K562 (cell line): ENCODE results near the gene CELA3B. TPM values are rescaled to one million over a fixed set of nuclear protein-coding genes. Genes with fewer than 3 reads are reported as not detected.

ENCODE experiments used
- ESRRB ChIP-seq: fragments of 250-450 bp; sonication (Bioruptor Pico); IDR thresholded peaks from 2 replicates; pipeline ENCODE4 v1.5.0; 2020; ENCODE audit warnings: mild to moderate bottlenecking, moderate library complexity, borderline replicate concordance
- EZH2 ChIP-seq: IDR thresholded peaks from 2 replicates; pipeline ENCODE4 v1.6.1; 2012; ENCODE audit warnings: low read depth, mild to moderate bottlenecking, inconsistent platforms, low read length, borderline replicate concordance
- FOXJ2 ChIP-seq: fragments of 200-800 bp; sonication (Bioruptor generic); IDR thresholded peaks from 2 replicates; pipeline ENCODE4 v1.6.1; 2016; ENCODE audit warnings: missing genetic modification characterization, missing compliant biosample characterization
- FOXJ3 ChIP-seq: sonication (generic); formaldehyde crosslinking; IDR thresholded peaks from 2 replicates; pipeline ENCODE4 v1.4.0; 2020; ENCODE audit warnings: mild to moderate bottlenecking, missing genetic modification reagents
- FOXM1 ChIP-seq, 2 experiments: fragments of 450-650 bp in 1 of 2; sonication (generic) in 1 of 2; formaldehyde crosslinking in 1 of 2; IDR thresholded peaks; 2 replicates each; pipeline versions ENCODE4 v1.6.1 to v1.9.0; 2017 to 2022; ENCODE audit warnings: low read depth in 2 of 2, mild to moderate bottlenecking in 2 of 2, missing genetic modification reagents in 1 of 2, moderate library complexity in 1 of 2
- HLTF ChIP-seq: fragments of 450-650 bp; IDR thresholded peaks from 2 replicates; pipeline ENCODE4 v1.6.1; 2016
- HMGN3 ChIP-seq: IDR thresholded peaks from 2 replicates; pipeline ENCODE4 v1.6.1; 2011; ENCODE audit warnings: borderline replicate concordance, low read depth, mild to moderate bottlenecking, mixed read lengths, low read length; ENCODE audit not compliant: insufficient read length; ENCODE audit errors: extremely low read depth
- KAT7 ChIP-seq: sonication (generic); formaldehyde crosslinking; IDR thresholded peaks from 2 replicates; pipeline ENCODE4 v1.8.0; 2022; ENCODE audit warnings: missing genetic modification reagents, mild to moderate bottlenecking, borderline replicate concordance
- MBD2 ChIP-seq: sonication (generic); IDR thresholded peaks from 2 replicates; pipeline ENCODE4 v1.6.1; 2016; ENCODE audit warnings: low read depth, borderline replicate concordance
- NFIX ChIP-seq: fragments of 250-450 bp; sonication (Bioruptor Pico); IDR thresholded peaks from 2 replicates; pipeline ENCODE4 v1.4.0; 2020; ENCODE audit warnings: low read depth, mild to moderate bottlenecking, moderate library complexity
- PHTF2 ChIP-seq: fragments of 250-450 bp; sonication (Bioruptor Pico); IDR thresholded peaks from 2 replicates; pipeline ENCODE4 v1.5.0; 2021; ENCODE audit warnings: mild to moderate bottlenecking
- SIX5 ChIP-seq, 2 experiments: IDR thresholded peaks; 2 replicates each; pipeline ENCODE4 v1.6.1; 2011; ENCODE audit warnings: low read length in 2 of 2, borderline replicate concordance in 1 of 2, low read depth in 1 of 2, mild to moderate bottlenecking in 1 of 2, moderate library complexity in 1 of 2; ENCODE audit not compliant: insufficient read depth in 1 of 2
- TEAD4 ChIP-seq, 2 experiments: sonication (generic) in 1 of 2; formaldehyde crosslinking in 1 of 2; IDR thresholded peaks; 2 replicates each; pipeline versions ENCODE4 v1.6.1 to v1.8.0; 2012 to 2022; ENCODE audit warnings: borderline replicate concordance in 1 of 2, inconsistent platforms in 1 of 2, low read length in 1 of 2, mild to moderate bottlenecking in 1 of 2, missing genetic modification reagents in 1 of 2
- ZEB2 ChIP-seq: fragments of 450-650 bp; IDR thresholded peaks from 2 replicates; pipeline ENCODE4 v1.6.1; 2016
- ZNF384 ChIP-seq: IDR thresholded peaks from 2 replicates; pipeline ENCODE4 v1.6.1; 2012; ENCODE audit warnings: low read depth, low read length, improper control_type of control experiment
- ZNF551 ChIP-seq: fragments of 250-450 bp; sonication (Bioruptor Pico); IDR thresholded peaks from 2 replicates; pipeline ENCODE4 v1.5.0; 2021; ENCODE audit warnings: mild to moderate bottlenecking, moderate library complexity
- polyA plus RNA-seq, 8 experiments: library from polyadenylated mRNA; depleted of rRNA in 4 of 8; stranded (reverse) in 5 of 8; unstranded in 3 of 8; fragments of >200 nt; fragmentation: Nextera tagmentation in 2 of 8; fragmentation: Illumina TruSeq in 1 of 8; extraction: Ambion mirVana in 2 of 8; extraction: Trizol in 1 of 8; gene quantifications; 2 replicates each; pipeline versions ENCODE4 v1.2.1 to v1.2.3, GENCODE V29; 2011 to 2014; ENCODE audit warnings: inconsistent platforms in 1 of 8, missing spikeins in 1 of 8
- total RNA-seq, 7 experiments: library from RNA; depleted of rRNA in 6 of 7; stranded (reverse); fragments of >200 nt in 6 of 7; fragmentation: Illumina TruSeq in 2 of 7; extraction: Trizol in 2 of 7; gene quantifications; 2 replicates each; pipeline versions ENCODE4 v1.2.1 to v1.2.3, GENCODE V29; 2011 to 2021; ENCODE audit warnings: low replicate concordance in 1 of 7
- TF ChIP-seq, protein P1 (sequence below): fragments of 450-650 bp; IDR thresholded peaks from 2 replicates; pipeline ENCODE4 v1.6.1; 2016
- TF ChIP-seq, protein P2 (sequence below): fragments of 450-650 bp; formaldehyde crosslinking; IDR thresholded peaks from 2 replicates; pipeline ENCODE4 v1.4.0; 2020; ENCODE audit warnings: mild to moderate bottlenecking, moderate library complexity
- TF ChIP-seq, protein P3 (sequence below): fragments of 450-650 bp; IDR thresholded peaks from 2 replicates; pipeline ENCODE4 v1.6.1; 2016; ENCODE audit warnings: antibody characterized with exemption
- TF ChIP-seq, protein P4 (sequence below): sonication (generic); formaldehyde crosslinking; IDR thresholded peaks from 2 replicates; pipeline ENCODE4 v1.8.0; 2022; ENCODE audit warnings: mild to moderate bottlenecking, low read depth, missing genetic modification reagents

CELA3B gene
- total and polyA plus RNA-seq, 9 of the 15 experiments (the other 6 are each of a cell fraction or from before 2014, with no cell fraction given), result 3.1 TPM; not detected in 8

DNA sequence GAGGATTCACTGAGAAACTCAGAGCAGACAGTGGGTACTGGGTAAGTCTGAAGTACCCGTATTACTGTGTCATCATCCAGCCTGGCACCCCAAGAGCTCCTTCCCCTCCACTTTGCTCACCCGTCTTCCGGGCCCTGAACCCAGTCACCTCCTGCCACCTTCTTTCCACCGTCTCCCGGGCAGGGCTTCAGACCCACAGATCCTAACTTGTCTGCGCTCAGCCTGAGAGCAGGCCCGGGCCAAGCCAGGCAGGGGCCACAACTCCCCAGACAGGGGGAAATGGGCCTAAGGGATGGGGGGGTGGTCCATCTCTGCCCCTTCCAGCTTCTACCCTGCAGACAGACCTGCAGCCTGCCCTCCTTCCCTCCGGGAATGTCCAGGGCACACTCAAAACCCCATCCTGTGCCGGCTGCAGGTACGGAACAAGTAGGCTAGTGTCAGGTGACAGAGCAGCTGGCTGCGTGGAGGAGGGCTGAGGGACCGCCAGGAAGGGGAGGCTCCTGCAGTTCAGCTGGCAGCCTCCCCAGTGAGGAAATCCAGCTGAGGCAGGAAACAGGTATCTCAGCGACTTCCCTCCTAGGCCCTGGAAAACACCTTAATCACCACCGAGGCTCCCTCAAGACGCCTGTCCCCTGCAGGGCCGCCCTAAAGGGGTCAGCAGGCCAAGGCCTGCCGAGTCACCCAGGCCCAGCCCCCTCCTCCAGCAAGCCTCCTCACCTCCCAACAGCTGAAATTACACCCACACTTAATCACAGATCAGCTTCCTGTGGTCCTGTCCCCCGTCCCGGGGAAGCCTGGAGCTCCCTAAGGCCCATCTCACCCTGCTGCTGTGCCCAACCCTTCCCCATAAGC, 43.2 kb upstream of the CELA3B start (continued):
- TF ChIP-seq, protein P1, sequence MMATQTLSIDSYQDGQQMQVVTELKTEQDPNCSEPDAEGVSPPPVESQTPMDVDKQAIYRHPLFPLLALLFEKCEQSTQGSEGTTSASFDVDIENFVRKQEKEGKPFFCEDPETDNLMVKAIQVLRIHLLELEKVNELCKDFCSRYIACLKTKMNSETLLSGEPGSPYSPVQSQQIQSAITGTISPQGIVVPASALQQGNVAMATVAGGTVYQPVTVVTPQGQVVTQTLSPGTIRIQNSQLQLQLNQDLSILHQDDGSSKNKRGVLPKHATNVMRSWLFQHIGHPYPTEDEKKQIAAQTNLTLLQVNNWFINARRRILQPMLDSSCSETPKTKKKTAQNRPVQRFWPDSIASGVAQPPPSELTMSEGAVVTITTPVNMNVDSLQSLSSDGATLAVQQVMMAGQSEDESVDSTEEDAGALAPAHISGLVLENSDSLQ, result peak; percentile 23; the same call in 1 of the 2 replicates
- peak; percentile 8; the same call in 1 of the 2 replicates for TF ChIP-seq HLTF
- no peak for TF ChIP-seq ESRRB (CRISPR knock-in tag)
- TF ChIP-seq NFIX (CRISPR knock-in tag), result no peak
- peak; percentile 66 for TF ChIP-seq ZEB2
- no peak; the same call in 1 of the 2 replicates for TF ChIP-seq MBD2
- no peak for TF ChIP-seq KAT7
- no peak for TF ChIP-seq ZNF551 (CRISPR knock-in tag)
- no peak for TF ChIP-seq SIX5 (IDR thresholded peaks at IDR 0.05; ENCODE audit: borderline replicate concordance in 1 of 2, insufficient read depth in 1 of 2, low read depth in 1 of 2, low read length in 2 of 2)
- TF ChIP-seq HMGN3, result no peak
- TF ChIP-seq FOXJ2 (tag), result no peak
- no peak for TF ChIP-seq ZNF384
- TF ChIP-seq TEAD4 (IDR thresholded peaks at IDR 0.05; ENCODE audit: low read length), result peak; percentile 12; the same call in 1 of the 2 replicates
- no peak for TF ChIP-seq TEAD4 (CRISPR knock-in tag; IDR thresholded peaks at IDR 0.05; ENCODE audit: borderline replicate concordance)
- no peak for TF ChIP-seq FOXM1 (IDR thresholded peaks at IDR 0.05; ENCODE audit: low read depth)
- no peak for TF ChIP-seq FOXM1 (CRISPR knock-in tag; IDR thresholded peaks at IDR 0.05; ENCODE audit: low read depth)
- TF ChIP-seq, protein P2, sequence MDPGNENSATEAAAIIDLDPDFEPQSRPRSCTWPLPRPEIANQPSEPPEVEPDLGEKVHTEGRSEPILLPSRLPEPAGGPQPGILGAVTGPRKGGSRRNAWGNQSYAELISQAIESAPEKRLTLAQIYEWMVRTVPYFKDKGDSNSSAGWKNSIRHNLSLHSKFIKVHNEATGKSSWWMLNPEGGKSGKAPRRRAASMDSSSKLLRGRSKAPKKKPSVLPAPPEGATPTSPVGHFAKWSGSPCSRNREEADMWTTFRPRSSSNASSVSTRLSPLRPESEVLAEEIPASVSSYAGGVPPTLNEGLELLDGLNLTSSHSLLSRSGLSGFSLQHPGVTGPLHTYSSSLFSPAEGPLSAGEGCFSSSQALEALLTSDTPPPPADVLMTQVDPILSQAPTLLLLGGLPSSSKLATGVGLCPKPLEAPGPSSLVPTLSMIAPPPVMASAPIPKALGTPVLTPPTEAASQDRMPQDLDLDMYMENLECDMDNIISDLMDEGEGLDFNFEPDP (CRISPR knock-in tag), result no peak
- TF ChIP-seq, protein P3, sequence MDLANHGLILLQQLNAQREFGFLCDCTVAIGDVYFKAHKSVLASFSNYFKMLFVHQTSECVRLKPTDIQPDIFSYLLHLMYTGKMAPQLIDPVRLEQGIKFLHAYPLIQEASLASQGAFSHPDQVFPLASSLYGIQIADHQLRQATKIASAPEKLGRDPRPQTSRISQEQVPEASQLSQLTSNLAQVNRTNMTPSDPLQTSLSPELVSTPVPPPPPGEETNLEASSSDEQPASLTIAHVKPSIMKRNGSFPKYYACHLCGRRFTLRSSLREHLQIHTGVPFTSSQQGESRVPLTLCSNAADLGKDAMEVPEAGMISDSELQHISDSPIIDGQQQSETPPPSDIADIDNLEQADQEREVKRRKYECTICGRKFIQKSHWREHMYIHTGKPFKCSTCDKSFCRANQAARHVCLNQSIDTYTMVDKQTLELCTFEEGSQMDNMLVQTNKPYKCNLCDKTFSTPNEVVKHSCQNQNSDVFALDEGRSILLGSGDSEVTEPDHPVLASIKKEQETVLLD, result no peak
- TF ChIP-seq PHTF2, result no peak
- TF ChIP-seq FOXJ3 (CRISPR knock-in tag), result no peak
- TF ChIP-seq EZH2, result no peak
- TF ChIP-seq, protein P4, sequence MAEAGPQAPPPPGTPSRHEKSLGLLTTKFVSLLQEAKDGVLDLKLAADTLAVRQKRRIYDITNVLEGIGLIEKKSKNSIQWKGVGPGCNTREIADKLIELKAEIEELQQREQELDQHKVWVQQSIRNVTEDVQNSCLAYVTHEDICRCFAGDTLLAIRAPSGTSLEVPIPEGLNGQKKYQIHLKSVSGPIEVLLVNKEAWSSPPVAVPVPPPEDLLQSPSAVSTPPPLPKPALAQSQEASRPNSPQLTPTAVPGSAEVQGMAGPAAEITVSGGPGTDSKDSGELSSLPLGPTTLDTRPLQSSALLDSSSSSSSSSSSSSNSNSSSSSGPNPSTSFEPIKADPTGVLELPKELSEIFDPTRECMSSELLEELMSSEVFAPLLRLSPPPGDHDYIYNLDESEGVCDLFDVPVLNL (CRISPR knock-in tag), result peak; percentile 20; the same call in 1 of the 2 replicates
